Mucosa of gallbladder (tissue), 1 donor: ENCODE results near the gene HOXC10. TPM values are rescaled to one million over a fixed set of nuclear protein-coding genes. Genes with fewer than 3 reads are reported as not detected.

ENCODE experiments used
- total RNA-seq: library from RNA; stranded (reverse); gene quantifications from one replicate; pipeline ENCODE4 v1.2.1, GENCODE V29; 2021
- donor health status: DM: no; HTN: no; CAD: no.

Gene HOXC10
- total RNA-seq, 1 donor from 2014 or later: not detected

Other genes starting within 250 kb of the HOXC10 start
- gene CISTR, start 233.2 kb upstream of the HOXC10 start, total RNA-seq: not detected
- gene HOXC13, start 46.3 kb upstream of the HOXC10 start, total RNA-seq: not detected
- gene HOXC12, start 30.2 kb upstream of the HOXC10 start, total RNA-seq: not detected
- not detected for gene HOXC11, start 12.0 kb upstream of the HOXC10 start, total RNA-seq
- not detected for gene HOTAIR, start 10.2 kb upstream of the HOXC10 start, total RNA-seq
- gene HOXC9, start 15.0 kb downstream of the HOXC10 start, total RNA-seq: not detected
- not detected for gene HOXC8, start 23.8 kb downstream of the HOXC10 start, total RNA-seq
- 0.26 TPM for gene HOXC6, start 43.3 kb downstream of the HOXC10 start, total RNA-seq
- not detected for gene HOXC5, start 47.9 kb downstream of the HOXC10 start, total RNA-seq
- 0.89 TPM for gene HOXC4, start 68.7 kb downstream of the HOXC10 start, total RNA-seq
- gene SMUG1, start 203.8 kb downstream of the HOXC10 start, total RNA-seq: 29.8 TPM